Subcutaneous adipose tissue (tissue), 4 donors: ENCODE data around the gene DBF4B. TPM values are rescaled to one million over a fixed set of nuclear protein-coding genes. Genes with fewer than 3 reads are reported as not detected.

Source experiments
- small RNA-seq: library from RNA; depleted of rRNA; stranded (forward); fragments of <200 nt; gene quantifications from one replicate; pipeline ENCODE3, GENCODE V24; 2016
- total RNA-seq, 4 donors: library from RNA; depleted of rRNA; stranded (reverse); fragments of >200 nt; gene quantifications; one replicate each; pipeline ENCODE4 v1.1.0, GENCODE V29; 2016
- TF ChIP-seq, protein P1 (sequence below): fragments of 450-650 bp; IDR thresholded peaks from one replicate; pipeline ENCODE4 v1.5.1; 2016; ENCODE audit warnings: low read depth, mild to moderate bottlenecking, control low read depth, antibody characterized with exemption, moderate library complexity

DBF4B gene
- total RNA-seq, 4 donors from 2014 or later = 2.4 to 5.9 (median 4.5) TPM

DNA sequence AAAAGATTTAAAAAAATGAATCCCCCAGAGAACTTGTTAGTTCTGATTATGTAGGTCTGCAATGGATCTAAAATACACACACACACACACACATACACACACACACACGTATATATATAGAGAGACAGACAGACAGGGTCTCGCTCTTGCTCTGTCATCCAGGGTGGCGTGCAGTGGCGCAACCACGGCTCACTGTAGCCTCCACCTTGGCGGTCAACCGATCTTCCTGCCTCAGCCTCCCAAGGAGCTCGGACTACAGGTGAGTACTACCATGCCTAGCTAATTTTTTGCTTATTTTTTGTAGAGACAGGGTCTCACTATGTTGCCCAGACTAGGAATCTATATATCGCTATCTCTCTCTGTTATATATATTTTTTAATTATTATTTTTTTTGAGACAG, 88.3 kb downstream of the DBF4B start:
- TF ChIP-seq, protein P1, sequence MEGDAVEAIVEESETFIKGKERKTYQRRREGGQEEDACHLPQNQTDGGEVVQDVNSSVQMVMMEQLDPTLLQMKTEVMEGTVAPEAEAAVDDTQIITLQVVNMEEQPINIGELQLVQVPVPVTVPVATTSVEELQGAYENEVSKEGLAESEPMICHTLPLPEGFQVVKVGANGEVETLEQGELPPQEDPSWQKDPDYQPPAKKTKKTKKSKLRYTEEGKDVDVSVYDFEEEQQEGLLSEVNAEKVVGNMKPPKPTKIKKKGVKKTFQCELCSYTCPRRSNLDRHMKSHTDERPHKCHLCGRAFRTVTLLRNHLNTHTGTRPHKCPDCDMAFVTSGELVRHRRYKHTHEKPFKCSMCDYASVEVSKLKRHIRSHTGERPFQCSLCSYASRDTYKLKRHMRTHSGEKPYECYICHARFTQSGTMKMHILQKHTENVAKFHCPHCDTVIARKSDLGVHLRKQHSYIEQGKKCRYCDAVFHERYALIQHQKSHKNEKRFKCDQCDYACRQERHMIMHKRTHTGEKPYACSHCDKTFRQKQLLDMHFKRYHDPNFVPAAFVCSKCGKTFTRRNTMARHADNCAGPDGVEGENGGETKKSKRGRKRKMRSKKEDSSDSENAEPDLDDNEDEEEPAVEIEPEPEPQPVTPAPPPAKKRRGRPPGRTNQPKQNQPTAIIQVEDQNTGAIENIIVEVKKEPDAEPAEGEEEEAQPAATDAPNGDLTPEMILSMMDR = no peak

DNA sequence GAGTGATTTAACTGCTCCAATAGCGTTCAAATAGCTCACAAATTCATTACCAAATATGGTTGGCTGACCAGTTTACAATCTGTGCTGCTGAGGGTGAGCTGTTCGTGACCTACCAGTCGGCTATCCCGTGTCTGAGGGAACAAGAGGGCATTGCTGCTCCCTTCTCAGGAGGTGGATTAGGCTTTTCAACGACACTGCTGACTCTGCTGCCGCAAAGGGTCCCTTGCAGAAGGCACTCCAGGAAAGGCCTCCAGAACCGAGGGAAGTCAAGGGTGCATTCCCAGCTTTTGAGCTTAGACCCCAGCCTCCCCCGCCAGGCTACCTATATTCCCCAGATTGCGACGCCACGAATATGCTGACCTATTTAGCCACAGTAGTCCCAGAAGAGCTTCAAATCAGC, 89.3 kb downstream of the DBF4B start:
- TF ChIP-seq, protein P1 = no peak

DNA sequence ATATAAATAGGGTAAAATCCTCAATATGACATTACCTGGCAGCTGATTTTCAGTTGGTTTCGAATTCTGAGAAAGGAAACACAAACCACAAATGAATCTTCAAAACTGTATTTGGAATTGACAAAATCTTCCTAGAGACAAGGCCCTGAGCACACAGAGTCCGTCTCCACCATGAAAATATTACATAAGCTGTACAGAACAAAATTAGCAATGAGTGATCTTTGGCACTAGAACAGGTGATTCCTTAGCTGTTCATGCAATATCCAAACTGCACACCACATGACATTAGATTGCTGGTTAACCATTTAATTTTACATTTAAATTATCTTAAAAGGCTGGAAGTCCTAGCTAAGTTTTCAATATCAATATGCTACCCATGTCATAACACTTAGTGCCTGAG, 89.9 kb downstream of the DBF4B start:
- TF ChIP-seq, protein P1 = no peak

Small RNA genes within 50 kb of the gene (small RNA-seq; reads per million reads assigned to genes)
- gene RN7SL819P = not detected

Other genes with a start within 250 kb of the DBF4B start
- gene GPATCH8, start 205.3 kb upstream of the DBF4B start, total RNA-seq = 10 to 100 TPM; 33.8 to 49.3 (median 39.1) TPM
- 1 to 10 TPM in 2 of 4 donors, under 1 TPM in 2; 0.75 to 5.6 (median 1.6) TPM for gene FZD2, start 151.2 kb upstream of the DBF4B start, total RNA-seq
- gene MEIOC, start 52.2 kb upstream of the DBF4B start, total RNA-seq = under 1 TPM in 1 of 4 donors, not detected in 3; 0.33 TPM
- gene CCDC43, start 18.9 kb upstream of the DBF4B start, total RNA-seq = 10 to 100 TPM; 12.9 to 20.7 (median 14.0) TPM
- gene ADAM11, start 50.3 kb downstream of the DBF4B start, total RNA-seq = under 1 TPM in 3 of 4 donors, not detected in 1; 0.17 to 0.88 (median 0.57) TPM
- 10 to 100 TPM in 2 of 4 donors, 1 to 10 TPM in 2; 5.9 to 19.8 (median 8.8) TPM for gene GJC1, start 121.6 kb downstream of the DBF4B start, total RNA-seq
- 1 to 10 TPM in 1 of 4 donors, not detected in 3; 2.8 TPM for gene HIGD1B, start 139.2 kb downstream of the DBF4B start, total RNA-seq
- gene EFTUD2, start 190.8 kb downstream of the DBF4B start, total RNA-seq = 10 to 100 TPM; 52.0 to 74.0 (median 66.8) TPM
- gene GFAP, start 206.8 kb downstream of the DBF4B start, total RNA-seq = 10 to 100 TPM in 1 of 4 donors, 1 to 10 TPM in 3; 2.4 to 15.3 (median 5.2) TPM
- gene KIF18B, start 239.1 kb downstream of the DBF4B start, total RNA-seq = 1 to 10 TPM in 1 of 4 donors, under 1 TPM in 1, not detected in 2; 0.66 to 1.4 TPM